Ovary (tissue), 9 donors: ENCODE results near the gene ENOX1. TPM values are rescaled to one million over a fixed set of nuclear protein-coding genes. Genes with fewer than 3 reads are reported as not detected.

Source experiments
- DNase-seq, 5 donors: peaks; one replicate each; pipeline ENCODE4 v3.0.0-alpha.2; 2019 to 2020
- H3K27ac ChIP-seq, 2 donors: fragments of 200-600 bp; one replicate each; pipeline versions ENCODE4 v1.5.1 to v1.8.0; 2019 to 2022
- H3K27me3 ChIP-seq: fragments of 200-600 bp; one replicate; pipeline ENCODE4 v1.8.0; 2022
- H3K36me3 ChIP-seq: fragments of 200-600 bp; sonication (generic); one replicate; pipeline ENCODE4 v1.5.1; 2019
- H3K4me1 ChIP-seq: one replicate; pipeline ENCODE4 v1.8.1; 2013; ENCODE audit warnings: mild to moderate bottlenecking, moderate library complexity; ENCODE audit not compliant: insufficient read depth
- H3K4me3 ChIP-seq: fragments of 200-600 bp; sonication (generic); one replicate; pipeline ENCODE4 v1.5.1; 2017
- H3K9me3 ChIP-seq, 2 donors: fragments of 200-600 bp in 1 of 2; sonication (generic) in 1 of 2; one replicate each; pipeline versions ENCODE4 v1.5.1 to v1.8.1; 2013 to 2019; ENCODE audit warnings: mild to moderate bottlenecking in 1 of 2, moderate library complexity in 1 of 2
- CTCF ChIP-seq, 3 donors: fragments of 450-650 bp in 2 of 3; fragments of 200-600 bp in 1 of 3; IDR thresholded peaks; one replicate each; pipeline versions ENCODE4 v1.5.1 to v1.8.0; 2016 to 2022; ENCODE audit warnings: antibody characterized with exemption in 3 of 3, mild to moderate bottlenecking in 1 of 3
- EP300 ChIP-seq: sonication (generic); formaldehyde crosslinking; IDR thresholded peaks from one replicate; pipeline ENCODE4 v1.6.1; 2017; ENCODE audit warnings: antibody characterized with exemption
- POLR2A ChIP-seq: fragments of 450-650 bp; IDR thresholded peaks from one replicate; pipeline ENCODE4 v1.6.1; 2017; ENCODE audit warnings: antibody characterized with exemption, mild to moderate bottlenecking, moderate library complexity
- WGBS, 3 donors: extraction: QIAGEN DNeasy Blood & Tissue Kit in 1 of 3; methylation state at CpG; one replicate each; pipeline versions ENCODE4 v1.1.5 to v1.1.7; 2013 to 2017; 5-methylcytosine and 5-hydroxymethylcytosine counted together
- intact Hi-C, 4 donors: fragments of 100-400 bp; cut with DNase I; formaldehyde crosslinking; loops; one replicate each; pipeline versions ENCODE4 v1.11.0 to v1.15.1; 2022 to 2023
- polyA plus RNA-seq, 2 donors: library from polyadenylated mRNA; stranded (reverse); fragments of 200-250 nt in 1 of 2; fragments of 350-450 nt in 1 of 2; fragmentation: Illumina TruSeq in 1 of 2; extraction: RNeasy Lipid Tissue Mini Kit (QIAGEN cat#74804) in 1 of 2; gene quantifications; one replicate each; pipeline ENCODE4 v1.2.3, GENCODE V29; 2013 to 2014
- total RNA-seq, 7 donors: library from RNA; depleted of rRNA in 2 of 7; stranded (reverse); fragments of >200 nt in 2 of 7; fragmentation: NEBNext Ultra II Directional in 3 of 7; extraction: Animal tissue kit (Norgen Biotek cat#: 25700) in 3 of 7; gene quantifications; one replicate each; pipeline versions ENCODE4 v1.1.0 to v1.2.4, GENCODE V29; 2016 to 2023
- donor health status: DM: no; HTN: no; CAD: no; lungs with moderate emphysema.
- donor health status: DM: no; HTN: no; CAD: no.
- donor health status: Bipolar disorder and iron deficiency.
- donor health status: DM: yes; HTN: yes; CAD: no.
- donor health status: DM: no; HTN: no; CAD: no.
- donor health status: DM: yes; HTN: yes; CAD: no.

The ENOX1 gene
- total and polyA plus RNA-seq, 9 donors: 3.6 to 17.5 (median 7.8) TPM

DNA sequence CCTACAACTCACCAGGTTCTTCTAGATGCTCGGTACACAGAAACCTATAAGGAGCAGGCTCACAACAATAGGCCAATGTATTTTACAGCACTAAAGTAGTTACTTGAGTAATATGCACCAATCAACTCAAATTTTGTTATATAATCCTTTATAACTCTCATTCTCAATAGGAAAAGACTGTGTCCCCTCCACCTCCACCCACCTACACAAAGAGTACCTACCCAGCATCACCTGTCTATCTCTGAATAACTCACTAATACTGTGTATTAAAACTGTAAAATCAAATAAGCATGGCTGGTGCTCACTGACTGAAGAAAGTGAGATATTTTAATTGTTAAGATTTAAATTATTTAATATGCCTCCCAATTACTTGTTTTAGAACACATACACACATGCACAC is 146.3 kb downstream of the ENOX1 start:
- TF ChIP-seq POLR2A (no peak), CTCF (IDR thresholded peaks at IDR 0.05) (no peak), EP300 (no peak)
- H3K4me3 ChIP-seq: no peak overlapping the region
- no peak overlapping the region for H3K27ac ChIP-seq
- H3K4me1 ChIP-seq: no peaks in the 10 kb centered on the region
- intact Hi-C loops: no loop called here
- H3K36me3 ChIP-seq: no peaks in the 10 kb centered on the region
- no peaks in the 10 kb centered on the region for H3K9me3 ChIP-seq
- 83 to 92% (median 85%) methylated on average over 1 of the region's 1 CpG for WGBS, 3 donors
- H3K27me3 ChIP-seq: no peaks in the 10 kb centered on the region
- DNase-seq: no peak

DNA sequence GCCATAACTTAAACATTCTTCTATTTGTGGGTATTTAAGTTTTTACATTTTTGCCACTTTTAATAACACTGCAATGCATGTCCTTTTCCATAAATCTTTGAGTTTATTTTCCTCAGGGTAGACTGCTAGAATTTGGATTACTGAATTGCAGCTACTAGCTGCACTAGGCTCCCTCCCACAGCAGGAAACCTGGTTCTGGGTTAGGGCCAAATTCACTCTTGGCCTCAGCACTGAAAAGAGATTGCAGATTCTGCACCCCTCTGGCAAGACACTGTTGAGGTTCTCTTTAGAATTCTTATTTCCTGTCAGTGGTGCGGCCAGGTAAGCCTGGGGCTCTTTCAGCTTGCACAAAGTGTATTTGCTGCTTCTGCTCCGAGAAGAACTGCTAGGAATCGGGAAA is 155.7 kb downstream of the ENOX1 start:
- Histone ChIP-seq H3K27me3 (no peaks in the 10 kb centered on the region), H3K36me3 (no peaks in the 10 kb centered on the region), H3K4me1 (no peaks in the 10 kb centered on the region), H3K9me3 (no peaks in the 10 kb centered on the region), H3K4me3 (no peak overlapping the region), H3K27ac (no peak overlapping the region)
- WGBS, 3 donors: 84 to 92% (median 88%) methylated on average over 3 of the region's 3 CpGs
- intact Hi-C loops: no loop called here
- TF ChIP-seq POLR2A (no peak), EP300 (no peak), CTCF (IDR thresholded peaks at IDR 0.05) (no peak)
- no peak for DNase-seq

GRCh38 chr13:43629691-43630480 is 156.9 kb downstream of the ENOX1 start:
- DNase-seq: no peak
- Histone ChIP-seq H3K27me3 (no peaks in the 10 kb centered on the region), H3K4me3 (no peak overlapping the region), H3K36me3 (no peaks in the 10 kb centered on the region), H3K4me1 (no peaks in the 10 kb centered on the region), H3K9me3 (no peaks in the 10 kb centered on the region), H3K27ac (no peak overlapping the region)
- 92 to 98% (median 95%) methylated on average over 3 of the region's 3 CpGs for WGBS, 3 donors
- no peak for TF ChIP-seq POLR2A
- TF ChIP-seq EP300: no peak
- TF ChIP-seq CTCF (IDR thresholded peaks at IDR 0.05): no peak
- intact Hi-C loops: no loop called here

GRCh38 chr13:43626994-43627393 is 159.8 kb downstream of the ENOX1 start:
- no peak for DNase-seq
- Histone ChIP-seq H3K9me3 (peaks cover 0 to 3% of the 10 kb centered on the region in 2 donors), H3K27me3 (no peaks in the 10 kb centered on the region), H3K4me1 (no peaks in the 10 kb centered on the region), H3K27ac (no peak overlapping the region), H3K36me3 (no peaks in the 10 kb centered on the region), H3K4me3 (no peak overlapping the region)
- no peak for TF ChIP-seq POLR2A
- TF ChIP-seq EP300: no peak
- no peak for TF ChIP-seq CTCF (IDR thresholded peaks at IDR 0.05)
- intact Hi-C loops: no loop called here
- WGBS, 3 donors: 67 to 87% (median 79%) methylated on average over 2 of the region's 2 CpGs
